WTC11 (cell line): ENCODE measurements around the gene RNF39.

Experiments
- CBFB ChIP-seq: sonication (generic); formaldehyde crosslinking; IDR thresholded peaks from 2 replicates; pipeline ENCODE4 v1.8.1; 2022; ENCODE audit warnings: mild to moderate bottlenecking, low read depth, missing genetic modification reagents
- E2F4 ChIP-seq: sonication (generic); formaldehyde crosslinking; IDR thresholded peaks from 2 replicates; pipeline ENCODE4 v1.8.1; 2022; ENCODE audit warnings: low read depth, mild to moderate bottlenecking, moderate library complexity, missing genetic modification reagents, borderline replicate concordance
- FOXJ3 ChIP-seq: sonication (generic); formaldehyde crosslinking; IDR thresholded peaks from 2 replicates; pipeline ENCODE4 v1.9.0; 2021; ENCODE audit warnings: missing genetic modification reagents, mild to moderate bottlenecking, borderline replicate concordance
- JUN ChIP-seq: sonication (generic); formaldehyde crosslinking; IDR thresholded peaks from 2 replicates; pipeline ENCODE4 v1.8.0; 2023; ENCODE audit warnings: mild to moderate bottlenecking, missing genetic modification reagents
- NR1H2 ChIP-seq: sonication (generic); formaldehyde crosslinking; IDR thresholded peaks from 2 replicates; pipeline ENCODE4 v1.9.0; 2021; ENCODE audit warnings: mild to moderate bottlenecking, moderate library complexity, missing genetic modification reagents
- PREB ChIP-seq: sonication (generic); formaldehyde crosslinking; IDR thresholded peaks from 2 replicates; pipeline ENCODE4 v1.8.1; 2022; ENCODE audit warnings: mild to moderate bottlenecking, missing genetic modification reagents, moderate library complexity, borderline replicate concordance
- ZNF263 ChIP-seq: sonication (generic); formaldehyde crosslinking; IDR thresholded peaks from 2 replicates; pipeline ENCODE4 v1.8.1; 2022; ENCODE audit warnings: low read depth, mild to moderate bottlenecking, moderate library complexity, missing genetic modification reagents
- ZNF317 ChIP-seq: sonication (generic); formaldehyde crosslinking; IDR thresholded peaks from 2 replicates; pipeline ENCODE4 v1.8.1; 2023; ENCODE audit warnings: low read depth, mild to moderate bottlenecking, moderate library complexity, missing genetic modification reagents, borderline replicate concordance
- TF ChIP-seq, protein P1 (sequence below): sonication (generic); formaldehyde crosslinking; IDR thresholded peaks from 2 replicates; pipeline ENCODE4 v1.8.0; 2023; ENCODE audit warnings: missing genetic modification reagents
- TF ChIP-seq, protein P2 (sequence below): fragments of 200-600 bp; IDR thresholded peaks from 2 replicates; pipeline ENCODE4 v1.8.0; 2022; ENCODE audit warnings: antibody characterized with exemption
- TF ChIP-seq, protein P3 (sequence below): sonication (generic); formaldehyde crosslinking; IDR thresholded peaks from 2 replicates; pipeline ENCODE4 v1.8.1; 2022; ENCODE audit warnings: low read depth, missing genetic modification reagents, borderline replicate concordance
- TF ChIP-seq, protein P4 (sequence below): sonication (generic); formaldehyde crosslinking; conservative IDR thresholded peaks from 2 replicates; pipeline ENCODE4 v1.8.1; 2022; ENCODE audit warnings: mild to moderate bottlenecking, missing genetic modification reagents
- TF ChIP-seq, protein P5 (sequence below): sonication (generic); formaldehyde crosslinking; IDR thresholded peaks from 2 replicates; pipeline ENCODE4 v1.8.0; 2022; ENCODE audit warnings: mild to moderate bottlenecking, missing genetic modification reagents
- TF ChIP-seq, protein P6 (sequence below): sonication (generic); formaldehyde crosslinking; IDR thresholded peaks from 2 replicates; pipeline ENCODE4 v1.8.0; 2022; ENCODE audit warnings: mild to moderate bottlenecking, missing genetic modification reagents

DNA sequence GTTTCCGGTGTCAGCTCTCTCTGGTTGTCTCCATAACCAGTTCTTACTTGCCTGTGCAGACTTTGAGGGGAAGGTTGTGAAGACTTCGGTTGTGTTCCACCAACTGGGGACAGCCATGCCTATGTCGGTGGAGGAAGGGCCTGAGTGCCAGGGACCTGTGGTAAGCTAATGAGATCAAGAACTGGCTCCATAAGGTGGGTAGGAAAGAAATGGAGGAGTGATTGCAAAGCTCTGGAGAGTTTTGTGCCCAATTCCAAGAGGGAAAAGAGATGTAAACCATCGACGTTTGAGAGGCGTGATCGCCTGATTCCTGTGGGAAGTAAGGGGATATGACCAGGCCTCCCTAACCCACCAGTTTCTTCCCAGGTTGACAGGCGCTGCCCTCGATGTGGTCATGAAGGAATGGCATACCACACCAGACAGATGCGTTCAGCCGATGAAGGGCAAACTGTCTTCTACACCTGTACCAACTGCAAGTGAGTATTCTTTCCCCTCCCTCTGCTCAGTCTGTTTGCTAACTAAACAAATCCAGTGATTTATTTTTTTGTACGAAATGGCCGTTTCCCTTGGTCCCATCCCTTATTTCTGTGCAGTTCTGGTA lies 13.6 kb downstream of the RNF39 start:
- TF ChIP-seq, protein P1, sequence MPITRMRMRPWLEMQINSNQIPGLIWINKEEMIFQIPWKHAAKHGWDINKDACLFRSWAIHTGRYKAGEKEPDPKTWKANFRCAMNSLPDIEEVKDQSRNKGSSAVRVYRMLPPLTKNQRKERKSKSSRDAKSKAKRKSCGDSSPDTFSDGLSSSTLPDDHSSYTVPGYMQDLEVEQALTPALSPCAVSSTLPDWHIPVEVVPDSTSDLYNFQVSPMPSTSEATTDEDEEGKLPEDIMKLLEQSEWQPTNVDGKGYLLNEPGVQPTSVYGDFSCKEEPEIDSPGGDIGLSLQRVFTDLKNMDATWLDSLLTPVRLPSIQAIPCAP (CRISPR knock-in tag): no peak
- TF ChIP-seq, protein P2, sequence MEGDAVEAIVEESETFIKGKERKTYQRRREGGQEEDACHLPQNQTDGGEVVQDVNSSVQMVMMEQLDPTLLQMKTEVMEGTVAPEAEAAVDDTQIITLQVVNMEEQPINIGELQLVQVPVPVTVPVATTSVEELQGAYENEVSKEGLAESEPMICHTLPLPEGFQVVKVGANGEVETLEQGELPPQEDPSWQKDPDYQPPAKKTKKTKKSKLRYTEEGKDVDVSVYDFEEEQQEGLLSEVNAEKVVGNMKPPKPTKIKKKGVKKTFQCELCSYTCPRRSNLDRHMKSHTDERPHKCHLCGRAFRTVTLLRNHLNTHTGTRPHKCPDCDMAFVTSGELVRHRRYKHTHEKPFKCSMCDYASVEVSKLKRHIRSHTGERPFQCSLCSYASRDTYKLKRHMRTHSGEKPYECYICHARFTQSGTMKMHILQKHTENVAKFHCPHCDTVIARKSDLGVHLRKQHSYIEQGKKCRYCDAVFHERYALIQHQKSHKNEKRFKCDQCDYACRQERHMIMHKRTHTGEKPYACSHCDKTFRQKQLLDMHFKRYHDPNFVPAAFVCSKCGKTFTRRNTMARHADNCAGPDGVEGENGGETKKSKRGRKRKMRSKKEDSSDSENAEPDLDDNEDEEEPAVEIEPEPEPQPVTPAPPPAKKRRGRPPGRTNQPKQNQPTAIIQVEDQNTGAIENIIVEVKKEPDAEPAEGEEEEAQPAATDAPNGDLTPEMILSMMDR: no peak
- TF ChIP-seq, protein P3, sequence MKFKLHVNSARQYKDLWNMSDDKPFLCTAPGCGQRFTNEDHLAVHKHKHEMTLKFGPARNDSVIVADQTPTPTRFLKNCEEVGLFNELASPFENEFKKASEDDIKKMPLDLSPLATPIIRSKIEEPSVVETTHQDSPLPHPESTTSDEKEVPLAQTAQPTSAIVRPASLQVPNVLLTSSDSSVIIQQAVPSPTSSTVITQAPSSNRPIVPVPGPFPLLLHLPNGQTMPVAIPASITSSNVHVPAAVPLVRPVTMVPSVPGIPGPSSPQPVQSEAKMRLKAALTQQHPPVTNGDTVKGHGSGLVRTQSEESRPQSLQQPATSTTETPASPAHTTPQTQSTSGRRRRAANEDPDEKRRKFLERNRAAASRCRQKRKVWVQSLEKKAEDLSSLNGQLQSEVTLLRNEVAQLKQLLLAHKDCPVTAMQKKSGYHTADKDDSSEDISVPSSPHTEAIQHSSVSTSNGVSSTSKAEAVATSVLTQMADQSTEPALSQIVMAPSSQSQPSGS: no peak
- TF ChIP-seq NR1H2 (CRISPR knock-in tag) (no peak), FOXJ3 (CRISPR knock-in tag) (no peak), E2F4 (CRISPR knock-in tag) (no peak), CBFB (no peak), ZNF263 (CRISPR knock-in tag) (no peak), JUN (no peak), ZNF317 (CRISPR knock-in tag) (no peak), PREB (CRISPR knock-in tag) (no peak)
- TF ChIP-seq, protein P4, sequence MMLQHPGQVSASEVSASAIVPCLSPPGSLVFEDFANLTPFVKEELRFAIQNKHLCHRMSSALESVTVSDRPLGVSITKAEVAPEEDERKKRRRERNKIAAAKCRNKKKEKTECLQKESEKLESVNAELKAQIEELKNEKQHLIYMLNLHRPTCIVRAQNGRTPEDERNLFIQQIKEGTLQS (CRISPR knock-in tag): no peak
- TF ChIP-seq, protein P5, sequence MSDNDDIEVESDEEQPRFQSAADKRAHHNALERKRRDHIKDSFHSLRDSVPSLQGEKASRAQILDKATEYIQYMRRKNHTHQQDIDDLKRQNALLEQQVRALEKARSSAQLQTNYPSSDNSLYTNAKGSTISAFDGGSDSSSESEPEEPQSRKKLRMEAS: no peak
- TF ChIP-seq, protein P6, sequence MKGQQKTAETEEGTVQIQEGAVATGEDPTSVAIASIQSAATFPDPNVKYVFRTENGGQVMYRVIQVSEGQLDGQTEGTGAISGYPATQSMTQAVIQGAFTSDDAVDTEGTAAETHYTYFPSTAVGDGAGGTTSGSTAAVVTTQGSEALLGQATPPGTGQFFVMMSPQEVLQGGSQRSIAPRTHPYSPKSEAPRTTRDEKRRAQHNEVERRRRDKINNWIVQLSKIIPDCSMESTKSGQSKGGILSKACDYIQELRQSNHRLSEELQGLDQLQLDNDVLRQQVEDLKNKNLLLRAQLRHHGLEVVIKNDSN (CRISPR knock-in tag): no peak
